ENCODE measurements around the gene ACP1.

DNA sequence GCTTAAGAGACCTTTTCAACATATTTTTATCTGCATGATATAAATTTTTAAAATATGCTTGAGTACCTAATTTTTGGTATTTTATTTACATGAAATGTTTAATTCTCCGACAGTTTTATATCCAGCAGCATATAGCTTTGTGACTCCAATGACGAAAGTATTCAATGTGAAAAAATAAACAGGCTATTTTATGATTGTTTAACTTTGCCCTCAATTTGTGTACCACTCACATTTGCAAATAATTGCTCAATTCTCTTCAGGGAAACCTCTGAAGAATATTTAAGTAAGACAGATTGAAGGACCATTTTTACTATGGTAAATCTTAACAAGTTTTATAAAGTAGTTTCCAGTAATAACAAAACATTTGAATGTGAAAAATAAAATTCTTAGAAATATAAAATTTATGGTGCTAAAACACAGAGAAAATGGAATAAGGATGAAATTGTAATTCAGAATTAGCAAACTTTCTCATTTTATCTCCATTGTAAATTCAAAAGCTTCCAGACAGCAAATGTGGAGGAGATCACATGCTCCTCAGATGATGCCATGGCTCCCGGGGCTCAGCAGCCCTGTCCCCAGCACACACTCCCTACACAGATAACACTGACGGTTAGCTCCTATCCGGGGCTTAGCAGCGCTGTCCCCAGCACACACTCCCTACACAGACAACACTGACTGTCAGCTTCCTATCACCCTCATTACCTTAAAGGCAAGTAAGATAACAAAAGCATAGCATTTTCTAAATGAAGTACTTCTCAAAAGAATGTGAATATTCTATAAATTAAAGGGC, 40.6 kb upstream of the ACP1 start:
- TF ChIP-seq, protein P1, sequence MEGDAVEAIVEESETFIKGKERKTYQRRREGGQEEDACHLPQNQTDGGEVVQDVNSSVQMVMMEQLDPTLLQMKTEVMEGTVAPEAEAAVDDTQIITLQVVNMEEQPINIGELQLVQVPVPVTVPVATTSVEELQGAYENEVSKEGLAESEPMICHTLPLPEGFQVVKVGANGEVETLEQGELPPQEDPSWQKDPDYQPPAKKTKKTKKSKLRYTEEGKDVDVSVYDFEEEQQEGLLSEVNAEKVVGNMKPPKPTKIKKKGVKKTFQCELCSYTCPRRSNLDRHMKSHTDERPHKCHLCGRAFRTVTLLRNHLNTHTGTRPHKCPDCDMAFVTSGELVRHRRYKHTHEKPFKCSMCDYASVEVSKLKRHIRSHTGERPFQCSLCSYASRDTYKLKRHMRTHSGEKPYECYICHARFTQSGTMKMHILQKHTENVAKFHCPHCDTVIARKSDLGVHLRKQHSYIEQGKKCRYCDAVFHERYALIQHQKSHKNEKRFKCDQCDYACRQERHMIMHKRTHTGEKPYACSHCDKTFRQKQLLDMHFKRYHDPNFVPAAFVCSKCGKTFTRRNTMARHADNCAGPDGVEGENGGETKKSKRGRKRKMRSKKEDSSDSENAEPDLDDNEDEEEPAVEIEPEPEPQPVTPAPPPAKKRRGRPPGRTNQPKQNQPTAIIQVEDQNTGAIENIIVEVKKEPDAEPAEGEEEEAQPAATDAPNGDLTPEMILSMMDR (IDR thresholded peaks at IDR 0.05), result no peak
- TF ChIP-seq POLR2A (IDR thresholded peaks at IDR 0.05), result no peak
- no peak for TF ChIP-seq POLR2AphosphoS5 (IDR thresholded peaks at IDR 0.05; ENCODE audit: insufficient read depth in 1 of 2, low read depth in 1 of 2)
